H1 (cell line): ENCODE measurements around the gene ADCY2. TPM values are rescaled to one million over a fixed set of nuclear protein-coding genes. Genes with fewer than 3 reads are reported as not detected.

Experiments used
- CTCF ChIA-PET: fragments of 300-600 bp; sonication (Branson Sonifier 250); formaldehyde crosslinking; loops from one replicate; lab custom pipeline; 2021; ENCODE audit not compliant: partially characterized antibody; lab: Charles Lee
- POLR2A ChIA-PET: fragments of 300-600 bp; sonication (Branson Sonifier 250); formaldehyde crosslinking; loops from one replicate; lab custom pipeline; 2021; ENCODE audit warnings: inconsistent platforms; ENCODE audit not compliant: partially characterized antibody; lab: Charles Lee
- DNase-seq, 2 experiments: peaks; one replicate each; pipeline versions ENCODE4 v3.0.0 to v3.0.0-alpha.2; 2010 to 2022; ENCODE audit warnings: low spot score in 2 of 2, low read depth in 1 of 2, mixed read lengths in 1 of 2
- FAIRE-seq: peaks from 2 replicates; lab custom pipeline; 2011; peaks lifted over from hg19 to GRCh38; lab: Jason Lieb, UNC
- H2AFZ ChIP-seq: 2 replicates; pipeline ENCODE4 v1.8.1; 2012; ENCODE audit warnings: low read length, inconsistent platforms
- H2AK5ac ChIP-seq: 2 replicates; pipeline ENCODE4 v1.6.1; 2013; ENCODE audit warnings: low read depth, low read length
- H2BK120ac ChIP-seq: replicated peaks from 2 replicates; pipeline ENCODE3; 2013; ENCODE audit warnings: low read depth, low read length, inconsistent platforms
- H2BK12ac ChIP-seq: 2 replicates; pipeline ENCODE4 v1.6.1; 2013; ENCODE audit warnings: low read depth, low read length
- H2BK15ac ChIP-seq: 2 replicates; pipeline ENCODE4 v1.6.1; 2013; ENCODE audit warnings: low read length
- H2BK20ac ChIP-seq: 2 replicates; pipeline ENCODE4 v1.6.1; 2013; ENCODE audit warnings: low read length
- H2BK5ac ChIP-seq: 2 replicates; pipeline ENCODE4 v1.6.1; 2013; ENCODE audit warnings: low read depth, low read length
- H3K14ac ChIP-seq: 2 replicates; pipeline ENCODE4 v1.6.1; 2013; ENCODE audit warnings: inconsistent platforms; ENCODE audit not compliant: insufficient read length
- H3K18ac ChIP-seq: 2 replicates; pipeline ENCODE4 v1.6.1; 2013; ENCODE audit warnings: low read length; ENCODE audit errors: extremely low read depth
- H3K23ac ChIP-seq: 2 replicates; pipeline ENCODE4 v1.6.1; 2013; ENCODE audit warnings: inconsistent platforms; ENCODE audit not compliant: insufficient read length
- H3K23me2 ChIP-seq: 2 replicates; pipeline ENCODE4 v1.6.1; 2013; ENCODE audit warnings: low read depth, low read length
- H3K27ac ChIP-seq: 2 replicates; pipeline ENCODE4 v1.6.1; 2011; ENCODE audit warnings: low read depth, low read length, inconsistent platforms
- H3K27me3 ChIP-seq, 4 experiments: replicated peaks in 1 of 4; 1 replicate in 1 of 4; 2 replicates in 3 of 4; pipeline versions ENCODE4 v1.6.1 to v1.8.1; 2011 to 2013; ENCODE audit warnings: low read length in 3 of 4, mild to moderate bottlenecking in 3 of 4, inconsistent platforms in 2 of 4, mixed read lengths in 2 of 4, moderate library complexity in 1 of 4; ENCODE audit not compliant: control insufficient read depth in 3 of 4, insufficient read depth in 3 of 4; ENCODE audit errors: extremely low read depth in 1 of 4
- H3K36me3 ChIP-seq, 4 experiments: 2 replicates each; pipeline versions ENCODE4 v1.6.1 to v1.8.1; 2011 to 2013; ENCODE audit warnings: mild to moderate bottlenecking in 4 of 4, low read length in 3 of 4, moderate library complexity in 2 of 4, control low read depth in 1 of 4, inconsistent platforms in 1 of 4; ENCODE audit not compliant: insufficient read depth in 4 of 4, control insufficient read depth in 2 of 4
- H3K4ac ChIP-seq: replicated peaks from 2 replicates; pipeline ENCODE3; 2013; ENCODE audit warnings: low read length, low read depth, mixed read lengths, inconsistent platforms; ENCODE audit not compliant: insufficient read length
- H3K4me1 ChIP-seq, 4 experiments: replicated peaks in 1 of 4; 1 replicate in 1 of 4; 2 replicates in 3 of 4; pipeline versions ENCODE4 v1.6.1 to v1.8.1; 2011 to 2013; ENCODE audit warnings: low read length in 3 of 4, inconsistent platforms in 2 of 4, mixed read lengths in 1 of 4; ENCODE audit not compliant: insufficient read depth in 4 of 4, control insufficient read depth in 3 of 4
- H3K4me2 ChIP-seq, 2 experiments: 2 replicates each; pipeline versions ENCODE4 v1.6.1 to v1.8.1; 2011 to 2013; ENCODE audit warnings: low read depth in 2 of 2, low read length in 2 of 2, control low read depth in 1 of 2, inconsistent platforms in 1 of 2, mild to moderate bottlenecking in 1 of 2; ENCODE audit not compliant: insufficient read depth in 1 of 2
- H3K4me3 ChIP-seq, 4 experiments: fragments of 200-600, 300-600 bp in 1 of 4; sonication (generic), shearing (Covaris generic), sonication (Bioruptor Twin) in 1 of 4; 2 replicates each; pipeline versions ENCODE4 v1.5.1 to v1.8.1; 2011 to 2016; ENCODE audit warnings: low read length in 4 of 4, low read depth in 3 of 4, control low read depth in 2 of 4, inconsistent platforms in 2 of 4, mild to moderate bottlenecking in 2 of 4, mixed read lengths in 1 of 4, moderate library complexity in 1 of 4; ENCODE audit not compliant: insufficient read depth in 2 of 4; ENCODE audit errors: extremely low read depth in 1 of 4
- H3K56ac ChIP-seq: replicated peaks from 2 replicates; pipeline ENCODE3; 2013; ENCODE audit warnings: low read depth, mild to moderate bottlenecking, mixed read lengths, low read length, inconsistent platforms; ENCODE audit not compliant: insufficient read length
- H3K79me1 ChIP-seq: 2 replicates; pipeline ENCODE4 v1.6.1; 2013; ENCODE audit warnings: low read depth, low read length, control low read depth
- H3K79me2 ChIP-seq, 2 experiments: 2 replicates each; pipeline versions ENCODE4 v1.6.1 to v1.8.1; 2012 to 2013; ENCODE audit warnings: low read length in 2 of 2, mild to moderate bottlenecking in 2 of 2, inconsistent platforms in 1 of 2; ENCODE audit not compliant: insufficient read depth in 2 of 2, control insufficient read depth in 1 of 2
- H3K9ac ChIP-seq, 4 experiments: replicated peaks in 1 of 4; 1 replicate in 1 of 4; 2 replicates in 3 of 4; pipeline versions ENCODE4 v1.6.1 to v1.8.1; 2011 to 2013; ENCODE audit warnings: low read depth in 3 of 4, low read length in 3 of 4, control low read depth in 2 of 4, mild to moderate bottlenecking in 2 of 4, moderate library complexity in 2 of 4, inconsistent platforms in 1 of 4; ENCODE audit errors: extremely low read depth in 1 of 4
- H3K9me3 ChIP-seq, 2 experiments: 2 replicates each; pipeline versions ENCODE4 v1.6.1 to v1.8.1; 2012 to 2013; ENCODE audit warnings: mild to moderate bottlenecking in 2 of 2, moderate library complexity in 2 of 2, control low read depth in 1 of 2, inconsistent platforms in 1 of 2, low read depth in 1 of 2, low read length in 1 of 2, mixed read lengths in 1 of 2; ENCODE audit not compliant: insufficient read depth in 2 of 2
- H4K20me1 ChIP-seq, 2 experiments: replicated peaks in 1 of 2; 2 replicates each; pipeline versions ENCODE3 to v1.8.1; 2011 to 2013; ENCODE audit warnings: inconsistent platforms in 2 of 2, low read length in 2 of 2, mild to moderate bottlenecking in 1 of 2; ENCODE audit not compliant: insufficient read depth in 2 of 2, control insufficient read depth in 1 of 2
- H4K5ac ChIP-seq: 2 replicates; pipeline ENCODE4 v1.6.1; 2013; ENCODE audit warnings: low read length, low read depth, mixed read lengths, inconsistent platforms; ENCODE audit not compliant: insufficient read length
- H4K8ac ChIP-seq: 2 replicates; pipeline ENCODE4 v1.8.0; 2013; ENCODE audit warnings: mild to moderate bottlenecking, moderate library complexity, low read length, inconsistent platforms; ENCODE audit not compliant: insufficient read depth; ENCODE audit errors: extremely low read depth
- H4K91ac ChIP-seq: replicated peaks from 2 replicates; pipeline ENCODE3; 2013; ENCODE audit warnings: low read length, mixed read lengths, inconsistent platforms; ENCODE audit not compliant: insufficient read length
- BACH1 ChIP-seq: IDR thresholded peaks from 2 replicates; pipeline ENCODE4 v1.6.1; 2012; ENCODE audit warnings: low read length, improper control_type of control experiment
- BRCA1 ChIP-seq: IDR thresholded peaks from 2 replicates; pipeline ENCODE4 v1.6.1; 2012; ENCODE audit warnings: low read depth, low read length, improper control_type of control experiment
- EP300 ChIP-seq, 2 experiments: IDR thresholded peaks; 1 replicate in 1 of 2; 2 replicates in 1 of 2; pipeline ENCODE4 v1.6.1; 2011 to 2012; ENCODE audit warnings: low read depth in 2 of 2, low read length in 2 of 2, mild to moderate bottlenecking in 2 of 2, borderline replicate concordance in 1 of 2, inconsistent platforms in 1 of 2, moderate library complexity in 1 of 2
- JUN ChIP-seq: IDR thresholded peaks from 2 replicates; pipeline ENCODE4 v1.6.1; 2011; ENCODE audit warnings: low read depth, mild to moderate bottlenecking, improper control_type of control experiment, low read length
- RNF2 ChIP-seq: fragments of 200-900, 300-1000 bp; sonication (generic); IDR thresholded peaks from 2 replicates; pipeline ENCODE4 v1.7.1; 2016; ENCODE audit warnings: borderline replicate concordance, low read depth, mild to moderate bottlenecking, antibody characterized with exemption, low read length; ENCODE audit not compliant: poor library complexity, severe bottlenecking; ENCODE audit errors: missing control alignments
- SUZ12 ChIP-seq: fragments of 200-600 bp; sonication (generic); IDR thresholded peaks from 2 replicates; pipeline ENCODE4 v1.6.1; 2012; ENCODE audit warnings: mild to moderate bottlenecking, inconsistent platforms, low read length, moderate library complexity, mixed read lengths
- WGBS, 2 experiments: shearing (Covaris generic) in 1 of 2; methylation state at CpG; one replicate each; pipeline versions ENCODE4 v1.1.6 to v1.1.7; 2013 to 2015; ENCODE audit warnings: low lambda C conversion rate in 2 of 2, mixed read lengths in 2 of 2, inconsistent platforms in 1 of 2, low coverage in 1 of 2, missing lambda C conversion rate in 1 of 2; ENCODE audit not compliant: insufficient replicate concordance in 2 of 2, insufficient coverage in 1 of 2, insufficient read length in 1 of 2; ENCODE audit errors: extremely low coverage in 1 of 2, missing lambda C conversion rate in 1 of 2; 5-methylcytosine and 5-hydroxymethylcytosine counted together
- polyA plus RNA-seq, 7 experiments: library from polyadenylated mRNA; depleted of rRNA in 3 of 7; stranded (reverse) in 5 of 7; unstranded in 2 of 7; fragments of >200 nt in 5 of 7; fragments of 200-250 nt in 2 of 7; gene quantifications; 1 replicate in 5 of 7; 2 replicates in 1 of 7; 4 replicates in 1 of 7; pipeline versions ENCODE4 v1.2.1 to v1.2.3, GENCODE V29; 2011 to 2013; ENCODE audit warnings: missing spikeins in 2 of 7, mixed read lengths in 2 of 7
- total RNA-seq: library from RNA; stranded (reverse); fragmentation: NEBNext Ultra II Directional; extraction: Animal tissue kit (Norgen Biotek cat#: 25700); gene quantifications from 2 replicates; pipeline ENCODE4 v1.2.1, GENCODE V29; 2021

ADCY2 gene
- total and polyA plus RNA-seq, 2 of the 8 experiments (the other 6 are each of a cell fraction or from before 2014, with no cell fraction given) = 35.8 to 122 TPM

DNA sequence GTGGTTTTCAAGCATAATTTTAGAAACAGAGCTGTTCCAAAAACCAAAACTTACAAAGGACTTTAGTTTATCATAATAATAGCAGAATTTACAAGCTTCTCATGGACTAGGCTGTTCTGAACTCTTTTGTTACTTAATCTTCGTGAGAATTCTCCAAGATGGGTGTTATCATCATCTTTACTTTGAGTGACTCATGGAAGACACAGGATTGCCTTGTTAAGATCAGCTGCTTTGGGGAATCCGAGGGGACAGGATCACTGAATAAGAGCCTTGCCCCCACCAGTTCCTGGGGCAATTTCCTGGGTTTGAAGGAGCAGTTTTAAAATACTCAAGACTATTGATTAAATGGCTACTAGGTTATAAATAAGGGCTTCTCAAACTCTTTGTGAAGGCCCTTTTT is 374.5 kb downstream of the ADCY2 start:
- H3K56ac ChIP-seq = no peak overlapping the region
- no peaks in the 10 kb centered on the region for H3K79me1 ChIP-seq
- POLR2A ChIA-PET = no interaction called here
- no peak overlapping the region for H3K4me3 ChIP-seq
- H2BK120ac ChIP-seq = no peak overlapping the region
- no peak overlapping the region for H2BK20ac ChIP-seq
- H4K8ac ChIP-seq = no peak overlapping the region
- no peak overlapping the region for H2AK5ac ChIP-seq
- FAIRE-seq (no peak), DNase-seq (no peak)
- TF ChIP-seq BRCA1 (no peak), JUN (no peak), EP300 (IDR thresholded peaks at IDR 0.05; ENCODE audit: borderline replicate concordance in 1 of 2, low read depth in 2 of 2, low read length in 2 of 2) (no peak), BACH1 (no peak), SUZ12 (no peak), RNF2 (no peak)
- no peaks in the 10 kb centered on the region for H3K23me2 ChIP-seq
- no peak overlapping the region for H3K4ac ChIP-seq
- H3K4me1 ChIP-seq = no peaks in the 10 kb centered on the region
- H3K79me2 ChIP-seq = no peaks in the 10 kb centered on the region
- H3K14ac ChIP-seq = no peak overlapping the region
- no peaks in the 10 kb centered on the region for H3K9me3 ChIP-seq
- H3K27me3 ChIP-seq = no peaks in the 10 kb centered on the region
- H2BK5ac ChIP-seq = no peak overlapping the region
- no peak overlapping the region for H4K91ac ChIP-seq
- no peak overlapping the region for H4K5ac ChIP-seq
- peaks cover 0 to 20% (median 0%) of the 10 kb centered on the region in 4 experiments; a peak in 4 of 8 replicates for H3K36me3 ChIP-seq
- H3K18ac ChIP-seq = no peak overlapping the region
- no peak overlapping the region for H3K9ac ChIP-seq
- no peak overlapping the region for H2BK15ac ChIP-seq
- 76% methylated on average over 2 of the region's 2 CpGs; no CpG with 5 or more reads in 1 of the 2 experiments for WGBS, 2 experiments
- no peak overlapping the region for H3K23ac ChIP-seq
- H4K20me1 ChIP-seq = no peaks in the 10 kb centered on the region
- H2BK12ac ChIP-seq = no peak overlapping the region
- no peak overlapping the region for H2AFZ ChIP-seq
- H3K27ac ChIP-seq = no peak overlapping the region
- CTCF ChIA-PET = interaction anchor here (0.6 to 1.7 kb wide), 8 partner anchors 9 to 111 kb away, joined by 3 to 8 read pairs (median 4); no protein-coding TSS in a partner anchor
- no peak overlapping the region for H3K4me2 ChIP-seq
